PC-3 (cell line): ENCODE results near the gene ZNF189. TPM values are rescaled to one million over a fixed set of nuclear protein-coding genes. Genes with fewer than 3 reads are reported as not detected.
A peak's percentile ranks its signal among the peaks of the same experiment; 100 is the strongest.

Source experiments
- ATAC-seq: fragments of 200-7000 bp; cut with Tn5 transposase; 2 replicates; pipeline ENCODE4 v1.9.1; 2020; ENCODE audit warnings: mild to moderate bottlenecking, moderate library complexity
- BruUV-seq: library from RNA; stranded (reverse); fragments of 400-500 nt; replicated peaks from 2 replicates; lab custom pipeline; 2021; lab: Mats Ljungman, UMichigan
- CTCF ChIA-PET: fragments of 300-600 bp; sonication (Branson Sonifier 250); formaldehyde crosslinking; loops from one replicate; lab custom pipeline; 2022; ENCODE audit warnings: antibody characterized with exemption; lab: Charles Lee
- POLR2A ChIA-PET: fragments of 300-600 bp; sonication (Branson Sonifier 250); formaldehyde crosslinking; loops from one replicate; lab custom pipeline; 2022; ENCODE audit warnings: antibody characterized with exemption; ENCODE audit not compliant: unreplicated experiment; lab: Charles Lee
- DNase-seq: peaks from one replicate; pipeline ENCODE4 v3.0.0-alpha.2; 2015
- H2AFZ ChIP-seq: fragments of 300-600 bp; sonication (generic); 2 replicates; pipeline ENCODE4 v1.6.0; 2016; ENCODE audit warnings: antibody characterized with exemption, low read length
- H3F3A ChIP-seq: fragments of 300-600 bp; sonication (generic); one replicate; pipeline ENCODE4 v1.6.0; 2017; ENCODE audit warnings: antibody characterized with exemption, low read length, control low read depth, mild to moderate bottlenecking; ENCODE audit not compliant: unreplicated experiment
- H3K27ac ChIP-seq: fragments of 300-600 bp; sonication (generic); 2 replicates; pipeline ENCODE4 v1.5.1; 2016; ENCODE audit warnings: mild to moderate bottlenecking, low read length
- H3K27me3 ChIP-seq: fragments of 300-600 bp; sonication (generic); 2 replicates; pipeline ENCODE4 v1.6.1; 2016; ENCODE audit warnings: low read length, mixed read lengths
- H3K36me3 ChIP-seq: fragments of 300-600 bp; sonication (generic); 2 replicates; pipeline ENCODE4 v1.6.1; 2016; ENCODE audit warnings: low read depth, mixed run types, low read length, mixed read lengths
- H3K4me1 ChIP-seq: fragments of 300-600 bp; sonication (generic); 2 replicates; pipeline ENCODE4 v1.5.1; 2016; ENCODE audit warnings: low read length; ENCODE audit not compliant: insufficient read depth
- H3K4me2 ChIP-seq: fragments of 300-600 bp; sonication (generic); 2 replicates; pipeline ENCODE4 v1.6.0; 2016; ENCODE audit warnings: low read length
- H3K4me3 ChIP-seq: fragments of 300-600 bp; sonication (generic); 2 replicates; pipeline ENCODE4 v1.5.1; 2016; ENCODE audit warnings: mild to moderate bottlenecking, low read length, mixed read lengths
- H3K79me2 ChIP-seq: fragments of 300-600 bp; sonication (generic); 2 replicates; pipeline ENCODE4 v1.6.1; 2017; ENCODE audit warnings: low read length, mixed read lengths
- H3K9ac ChIP-seq: fragments of 300-600 bp; sonication (generic); 2 replicates; pipeline ENCODE4 v1.6.0; 2016; ENCODE audit warnings: mild to moderate bottlenecking, low read length
- H3K9me2 ChIP-seq: fragments of 300-600 bp; sonication (generic); replicated peaks from 2 replicates; pipeline ENCODE4 v1.6.1; 2016; ENCODE audit warnings: mixed run types, low read length, mixed read lengths
- H3K9me3 ChIP-seq: fragments of 300-600 bp; sonication (generic); 2 replicates; pipeline ENCODE4 v1.6.1; 2016; ENCODE audit warnings: low read length, mixed read lengths
- H4K20me1 ChIP-seq: fragments of 300-600 bp; sonication (generic); 2 replicates; pipeline ENCODE4 v1.6.1; 2016; ENCODE audit warnings: low read length, mixed read lengths
- EZH2 ChIP-seq: fragments of 300-600 bp; sonication (generic); IDR thresholded peaks from one replicate; pipeline ENCODE4 v1.6.1; 2017; ENCODE audit warnings: antibody characterized with exemption, mild to moderate bottlenecking, low read length; ENCODE audit not compliant: unreplicated experiment
- EZH2phosphoT487 ChIP-seq: fragments of 300-600 bp; sonication (generic); IDR thresholded peaks from 2 replicates; pipeline ENCODE4 v1.6.1; 2018; ENCODE audit warnings: mild to moderate bottlenecking, antibody characterized with exemption, low read length, borderline replicate concordance
- intact Hi-C: fragments of 100-400 bp; cut with micrococcal nuclease; formaldehyde crosslinking; loops from 2 replicates; pipeline ENCODE4 v1.9.0; 2023
- total RNA-seq: library from RNA; depleted of rRNA; stranded (reverse); fragments of >200 nt; gene quantifications from 2 replicates; pipeline ENCODE4 v1.2.3, GENCODE V29; 2014
- TF ChIP-seq, protein P1 (sequence below): fragments of 300-600 bp; sonication (generic); conservative IDR thresholded peaks from 2 replicates; pipeline ENCODE4 v1.5.1; 2017; ENCODE audit warnings: antibody characterized with exemption, low read depth, mild to moderate bottlenecking, low read length

ZNF189 gene
- total RNA-seq, 1 experiment from 2014 or later, result 4.5 TPM

DNA sequence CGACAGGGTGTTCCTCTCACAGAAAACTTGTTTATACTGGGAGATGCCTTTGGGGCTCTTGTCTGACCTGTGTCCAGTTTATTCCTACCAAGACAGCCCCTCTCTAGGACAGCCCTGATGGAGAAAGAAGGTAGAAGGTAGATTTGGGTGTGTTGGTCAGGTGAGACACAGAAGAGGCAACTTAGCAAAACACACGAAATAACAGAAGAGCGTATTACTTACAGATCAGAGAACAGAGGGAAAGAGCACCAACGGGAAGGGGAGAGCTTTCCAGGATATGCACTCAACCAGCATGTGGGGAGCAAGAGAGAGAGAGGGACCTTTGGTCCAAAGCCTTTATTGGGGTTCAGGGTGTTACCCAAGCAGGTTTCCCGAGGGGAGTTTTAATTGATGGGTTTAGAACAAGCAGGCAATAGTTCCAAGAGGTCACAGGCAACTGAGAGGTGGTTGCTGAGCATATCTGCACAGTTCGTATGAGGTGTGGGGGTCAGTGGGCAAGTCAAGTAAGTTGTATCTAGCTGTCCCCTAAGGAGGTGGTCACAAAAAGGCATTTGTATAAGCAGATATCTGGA, 45.7 kb upstream of the ZNF189 start:
- ChIA-PET CTCF (no interaction called here), POLR2A (no interaction called here)
- TF ChIP-seq EZH2phosphoT487 (no peak), EZH2 (no peak)
- TF ChIP-seq, protein P1, sequence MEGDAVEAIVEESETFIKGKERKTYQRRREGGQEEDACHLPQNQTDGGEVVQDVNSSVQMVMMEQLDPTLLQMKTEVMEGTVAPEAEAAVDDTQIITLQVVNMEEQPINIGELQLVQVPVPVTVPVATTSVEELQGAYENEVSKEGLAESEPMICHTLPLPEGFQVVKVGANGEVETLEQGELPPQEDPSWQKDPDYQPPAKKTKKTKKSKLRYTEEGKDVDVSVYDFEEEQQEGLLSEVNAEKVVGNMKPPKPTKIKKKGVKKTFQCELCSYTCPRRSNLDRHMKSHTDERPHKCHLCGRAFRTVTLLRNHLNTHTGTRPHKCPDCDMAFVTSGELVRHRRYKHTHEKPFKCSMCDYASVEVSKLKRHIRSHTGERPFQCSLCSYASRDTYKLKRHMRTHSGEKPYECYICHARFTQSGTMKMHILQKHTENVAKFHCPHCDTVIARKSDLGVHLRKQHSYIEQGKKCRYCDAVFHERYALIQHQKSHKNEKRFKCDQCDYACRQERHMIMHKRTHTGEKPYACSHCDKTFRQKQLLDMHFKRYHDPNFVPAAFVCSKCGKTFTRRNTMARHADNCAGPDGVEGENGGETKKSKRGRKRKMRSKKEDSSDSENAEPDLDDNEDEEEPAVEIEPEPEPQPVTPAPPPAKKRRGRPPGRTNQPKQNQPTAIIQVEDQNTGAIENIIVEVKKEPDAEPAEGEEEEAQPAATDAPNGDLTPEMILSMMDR, result no peak
- Histone ChIP-seq H3K9me2 (no peaks in the 10 kb centered on the region), H3K27me3 (no peaks in the 10 kb centered on the region), H3K36me3 (no peaks in the 10 kb centered on the region), H3K4me3 (no peak overlapping the region), H3K9ac (no peak overlapping the region), H3K79me2 (no peaks in the 10 kb centered on the region), H3K4me2 (no peak overlapping the region), H3K27ac (no peak overlapping the region), H3F3A (no peaks in the 10 kb centered on the region), H2AFZ (no peak overlapping the region), H3K4me1 (no peaks in the 10 kb centered on the region), H3K9me3 (no peaks in the 10 kb centered on the region), H4K20me1 (no peaks in the 10 kb centered on the region)
- intact Hi-C loops, result no loop called here
- DNase-seq, result no peak
- BruUV-seq, result no TSS peak
- ATAC-seq, result no peak

DNA sequence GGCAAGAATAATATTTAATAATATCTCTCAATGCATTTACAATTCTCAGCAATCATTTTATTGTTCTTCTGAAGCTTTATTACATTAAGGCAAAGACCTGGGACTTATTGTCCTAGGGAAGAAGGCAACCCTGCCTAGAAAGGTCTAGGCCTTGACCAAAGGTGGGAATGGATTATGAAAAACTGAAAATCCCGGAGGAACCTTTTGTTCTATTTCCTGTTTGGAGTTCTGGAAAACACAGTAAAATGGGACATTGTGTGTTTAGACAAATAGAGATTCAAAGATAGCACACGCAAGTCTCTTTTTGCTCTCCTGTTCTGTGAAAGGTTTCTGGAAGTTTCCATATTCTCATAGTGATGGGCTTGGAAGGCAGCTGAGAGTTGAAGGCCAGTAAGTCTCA, 45.0 kb upstream of the ZNF189 start:
- Histone ChIP-seq H3K9ac (no peak overlapping the region), H3K9me2 (no peaks in the 10 kb centered on the region), H3K36me3 (no peaks in the 10 kb centered on the region), H3K9me3 (no peaks in the 10 kb centered on the region), H2AFZ (no peak overlapping the region), H3F3A (no peaks in the 10 kb centered on the region), H3K4me3 (no peak overlapping the region), H3K79me2 (no peaks in the 10 kb centered on the region), H3K27ac (no peak overlapping the region), H3K4me1 (no peaks in the 10 kb centered on the region), H3K4me2 (no peak overlapping the region), H4K20me1 (no peaks in the 10 kb centered on the region), H3K27me3 (no peaks in the 10 kb centered on the region)
- DNase-seq (no peak), ATAC-seq (no peak)
- intact Hi-C loops, result no loop called here
- TF ChIP-seq, protein P1, result no peak
- TF ChIP-seq EZH2phosphoT487 (no peak), EZH2 (no peak)
- no TSS peak for BruUV-seq
- POLR2A ChIA-PET, result no interaction called here
- CTCF ChIA-PET, result no interaction called here

DNA sequence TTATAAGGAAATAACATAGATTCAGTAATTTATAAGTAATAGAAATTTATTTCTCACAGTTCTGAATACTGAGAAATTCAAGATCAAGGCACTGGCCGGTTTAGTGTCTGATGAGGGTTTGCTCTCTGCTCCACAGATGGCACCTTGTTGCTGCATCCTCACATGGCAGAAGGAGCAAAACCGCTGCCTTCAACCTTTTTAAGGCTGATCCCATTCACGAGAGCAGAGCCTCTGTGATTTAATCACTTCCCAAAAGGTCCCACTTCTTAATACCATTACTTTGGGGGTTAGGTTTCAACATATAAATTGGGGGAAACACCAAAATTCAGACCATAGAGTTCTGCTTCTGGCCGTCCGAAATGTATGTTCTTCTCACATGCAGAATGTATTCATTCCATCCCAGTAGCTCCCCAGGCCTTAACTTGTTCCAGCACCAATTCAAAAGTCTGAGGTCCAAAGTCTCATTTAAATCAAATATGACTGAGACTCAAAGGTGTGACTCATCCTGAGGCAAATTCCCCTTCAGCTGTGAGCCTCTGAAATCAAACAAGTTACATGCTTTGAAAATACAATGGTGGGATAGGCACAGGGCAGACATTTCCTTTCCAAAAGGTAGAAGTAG, 44.4 kb upstream of the ZNF189 start:
- H3K79me2 ChIP-seq, result no peaks in the 10 kb centered on the region
- no peak overlapping the region for H2AFZ ChIP-seq
- ChIA-PET CTCF (no interaction called here), POLR2A (no interaction called here)
- TF ChIP-seq, protein P1, result no peak
- TF ChIP-seq EZH2, result no peak
- no peak for TF ChIP-seq EZH2phosphoT487
- no peaks in the 10 kb centered on the region for H3K9me3 ChIP-seq
- intact Hi-C loops, result no loop called here
- DNase-seq (peak; percentile 22), ATAC-seq (peak; percentile 40; the same call in 1 of the 2 replicates)
- no peak overlapping the region for H3K4me2 ChIP-seq
- no peak overlapping the region for H3K9ac ChIP-seq
- no peaks in the 10 kb centered on the region for H3F3A ChIP-seq
- no peak overlapping the region for H3K27ac ChIP-seq
- no TSS peak for BruUV-seq
- H3K27me3 ChIP-seq, result no peaks in the 10 kb centered on the region
- no peaks in the 10 kb centered on the region for H3K4me1 ChIP-seq
- no peaks in the 10 kb centered on the region for H3K9me2 ChIP-seq
- H3K4me3 ChIP-seq, result no peak overlapping the region
- no peaks in the 10 kb centered on the region for H4K20me1 ChIP-seq
- no peaks in the 10 kb centered on the region for H3K36me3 ChIP-seq
